GM18873 (cell line): Measurements from ENCODE around the gene IDH1.
"Not testable (repeated sequence)": the region's sequence is repeated elsewhere in the genome, so short reads cannot be mapped to it uniquely, and the experiment has no call there.

ENCODE experiments used
- ATAC-seq: cut with Tn5 transposase; IDR thresholded peaks from one replicate; pipeline ENCODE4 v1.9.1; 2021; ENCODE audit warnings: mild to moderate bottlenecking, moderate library complexity, moderate number of reproducible peaks; ENCODE audit not compliant: unreplicated experiment, low FRiP score

Gene IDH1

GRCh38 chr2:208222351-208222750 is 32.5 kb downstream of the IDH1 start:
- no peak for ATAC-seq

GRCh38 chr2:208221873-208222272 is 33.0 kb downstream of the IDH1 start:
- ATAC-seq = not testable (repeated sequence)

DNA sequence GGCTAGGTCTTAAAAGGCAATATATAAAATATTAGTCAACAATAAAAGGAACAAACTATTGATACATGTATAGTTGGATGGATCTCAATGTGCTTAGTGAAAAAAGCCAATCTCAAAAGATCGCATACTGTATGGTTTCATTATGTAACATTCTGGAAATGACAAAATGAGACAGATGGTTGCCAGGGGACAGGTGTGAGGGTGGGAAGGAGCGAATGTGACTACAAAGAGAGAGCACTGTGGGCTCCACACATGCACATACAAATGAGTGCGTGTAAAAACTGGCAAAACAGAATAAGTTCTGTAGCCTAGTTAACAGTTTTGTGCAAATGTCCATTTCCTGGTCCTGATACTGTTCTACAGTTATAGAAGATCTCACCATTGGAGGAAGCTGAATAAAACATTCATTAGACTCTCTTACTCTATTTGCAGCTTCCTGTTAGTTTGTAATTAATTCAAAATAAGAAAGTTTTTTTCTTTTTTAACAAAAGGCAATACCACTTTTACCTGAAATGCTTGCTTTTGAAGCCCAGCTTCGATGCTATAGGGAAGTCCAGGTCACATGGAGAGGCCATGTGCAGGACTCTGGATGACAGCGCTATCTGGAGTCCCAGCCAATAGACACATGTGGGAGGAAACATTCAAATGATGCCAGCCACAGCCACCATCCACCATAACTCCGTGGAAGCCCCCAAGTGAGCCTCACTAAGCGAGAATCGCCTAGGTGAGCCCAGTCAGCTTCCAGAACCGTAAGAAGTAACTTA is 44.0 kb downstream of the IDH1 start:
- no peak for ATAC-seq

GRCh38 chr2:208208335-208209085 is 46.4 kb downstream of the IDH1 start:
- ATAC-seq = no peak

GRCh38 chr2:208207769-208208168 is 47.1 kb downstream of the IDH1 start:
- no peak for ATAC-seq

DNA sequence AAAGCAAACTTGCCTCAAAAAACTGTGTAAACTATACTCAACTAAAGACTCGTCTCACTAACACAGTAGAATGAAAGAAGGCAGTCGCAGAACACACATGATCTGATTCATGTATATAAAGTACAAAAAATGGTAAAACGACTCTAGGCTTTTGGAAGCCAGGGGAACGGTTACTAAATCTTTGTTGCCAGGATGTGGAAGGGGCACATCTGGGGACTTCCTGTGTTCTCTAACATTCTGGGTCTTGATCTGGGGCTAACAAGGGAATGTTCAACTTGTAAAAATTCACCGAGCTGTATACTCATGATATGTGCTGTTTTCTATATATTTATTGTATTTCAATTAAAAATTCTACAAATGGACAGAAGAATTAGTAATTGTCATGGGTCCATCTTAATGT is 50.7 kb downstream of the IDH1 start:
- no peak for ATAC-seq

DNA sequence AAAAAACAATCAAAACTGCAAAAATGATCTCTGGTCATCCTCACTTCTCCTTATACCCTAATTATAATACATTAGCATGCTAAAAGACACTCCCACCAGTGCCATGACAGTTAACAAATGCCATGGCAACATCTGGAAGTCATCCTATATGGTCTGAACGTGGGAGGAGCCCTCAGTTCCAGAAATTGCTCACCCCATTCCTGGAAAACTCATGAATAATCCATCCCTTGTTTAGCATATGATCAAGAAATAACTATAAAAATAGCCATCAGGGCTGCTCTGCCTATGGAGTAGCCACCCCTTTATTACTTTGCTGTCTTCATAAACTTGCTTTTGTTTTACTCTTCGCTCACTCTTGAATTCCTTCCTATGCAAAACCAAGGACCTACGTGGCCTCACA is 59.3 kb downstream of the IDH1 start:
- ATAC-seq = no peak

GRCh38 chr2:208192611-208193236 is 62.1 kb downstream of the IDH1 start:
- no peak for ATAC-seq

- no peak for ATAC-seq
These were observed 64.9 kb downstream of the IDH1 start, which contains the start of gene C2orf80 for GRCh38 chr2:208189810-208190503. Gene C2orf80 (minus strand): TSS chr2:208190030. CDS start chr2:208186986, 3,044 bp downstream.

DNA sequence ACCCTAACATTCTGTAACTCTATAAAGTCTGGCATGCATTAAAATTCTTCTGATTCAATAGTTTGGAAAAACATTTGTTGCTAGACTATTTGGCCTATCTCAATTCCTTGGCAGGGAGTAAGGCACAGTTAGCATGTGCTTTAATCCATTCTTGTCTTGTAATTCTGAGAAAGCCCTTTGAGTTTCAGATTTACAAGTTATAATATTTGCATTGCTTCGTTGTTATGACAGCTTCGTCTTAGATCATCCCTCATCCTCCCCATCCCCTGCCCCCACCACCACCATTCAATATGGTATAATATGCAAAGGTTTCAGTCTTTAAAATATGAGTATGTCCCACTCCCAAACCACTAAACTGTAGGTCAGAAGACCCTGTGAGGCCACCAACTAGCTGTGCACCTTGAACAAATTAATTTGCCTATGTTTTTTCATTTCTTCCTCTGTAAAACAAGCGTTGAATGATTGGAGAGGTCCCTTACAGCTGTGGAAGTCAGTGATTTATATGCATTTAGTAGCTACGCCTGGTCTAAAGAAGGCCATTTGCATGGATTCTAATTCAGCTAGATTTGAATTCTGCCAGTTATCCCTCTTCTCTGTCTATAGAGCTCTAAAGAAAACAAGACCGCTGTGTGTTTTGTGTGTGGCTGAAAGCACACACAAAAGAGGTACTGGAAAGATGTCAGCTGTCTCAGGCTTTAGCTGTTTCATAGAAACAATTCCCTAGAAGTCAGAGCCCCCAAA is 65.6 kb downstream of the IDH1 start:
- ATAC-seq = no peak

GRCh38 chr2:208186893-208187292 is 68.0 kb downstream of the IDH1 start:
- no peak for ATAC-seq

GRCh38 chr2:208186465-208186864 is 68.4 kb downstream of the IDH1 start:
- no peak for ATAC-seq
